Glutamatergic neuron (in vitro differentiated cells): ENCODE measurements around the gene ESYT2. TPM values are rescaled to one million over a fixed set of nuclear protein-coding genes. Genes with fewer than 3 reads are reported as not detected.
"Not testable (repeated sequence)": the region's sequence is repeated elsewhere in the genome, so short reads cannot be mapped to it uniquely, and the experiment has no call there.

Experiments
- DNase-seq: peaks from one replicate; pipeline ENCODE4 v3.0.0; 2022
- H3K27ac Mint-ChIP-seq: one replicate; pipeline ENCODE4 v1.8.0; 2020; ENCODE audit warnings: mild to moderate bottlenecking, mixed read lengths, inconsistent platforms; ENCODE audit not compliant: unreplicated experiment
- H3K27me3 Mint-ChIP-seq: one replicate; pipeline ENCODE4 v1.8.0; 2020; ENCODE audit warnings: mild to moderate bottlenecking, moderate library complexity, mixed read lengths, inconsistent platforms; ENCODE audit not compliant: unreplicated experiment
- H3K36me3 Mint-ChIP-seq: one replicate; pipeline ENCODE4 v1.8.0; 2020; ENCODE audit warnings: mild to moderate bottlenecking, mixed read lengths, inconsistent platforms; ENCODE audit not compliant: unreplicated experiment
- H3K4me1 Mint-ChIP-seq: one replicate; pipeline ENCODE4 v1.8.0; 2020; ENCODE audit warnings: mild to moderate bottlenecking, low read depth, mixed read lengths, inconsistent platforms; ENCODE audit not compliant: unreplicated experiment
- H3K4me3 Mint-ChIP-seq: one replicate; pipeline ENCODE4 v1.8.0; 2020; ENCODE audit warnings: mild to moderate bottlenecking, mixed read lengths, inconsistent platforms; ENCODE audit not compliant: unreplicated experiment
- H3K9me3 Mint-ChIP-seq: one replicate; pipeline ENCODE4 v1.8.0; 2020; ENCODE audit warnings: mild to moderate bottlenecking, moderate library complexity, mixed read lengths, inconsistent platforms; ENCODE audit not compliant: unreplicated experiment
- CTCF ChIP-seq: fragments of 200-600 bp; sonication (generic); IDR thresholded peaks from one replicate; pipeline ENCODE4 v1.5.0; 2021; ENCODE audit not compliant: partially characterized antibody, unreplicated experiment
- total RNA-seq: library from RNA; stranded (reverse); fragmentation: NEBNext Ultra II Directional; extraction: Animal tissue kit (Norgen Biotek cat#: 25700); gene quantifications from one replicate; pipeline ENCODE4 v1.2.1, GENCODE V29; 2021; ENCODE audit not compliant: unreplicated experiment

ESYT2 gene
- total RNA-seq, 1 donor from 2014 or later = 41.9 TPM

GRCh38 chr7:158706273-158706704, 123.0 kb downstream of the ESYT2 start:
- Mint-ChIP-seq H3K4me1 (peaks cover 19% of the 10 kb centered on the region), H3K4me3 (peak overlapping the region; percentile 39), H3K9me3 (peaks cover 11% of the 10 kb centered on the region), H3K36me3 (peaks cover 7% of the 10 kb centered on the region), H3K27me3 (peaks cover 12% of the 10 kb centered on the region), H3K27ac (peak overlapping the region; percentile 50)
- DNase-seq = no peak
- no peak for TF ChIP-seq CTCF

DNA sequence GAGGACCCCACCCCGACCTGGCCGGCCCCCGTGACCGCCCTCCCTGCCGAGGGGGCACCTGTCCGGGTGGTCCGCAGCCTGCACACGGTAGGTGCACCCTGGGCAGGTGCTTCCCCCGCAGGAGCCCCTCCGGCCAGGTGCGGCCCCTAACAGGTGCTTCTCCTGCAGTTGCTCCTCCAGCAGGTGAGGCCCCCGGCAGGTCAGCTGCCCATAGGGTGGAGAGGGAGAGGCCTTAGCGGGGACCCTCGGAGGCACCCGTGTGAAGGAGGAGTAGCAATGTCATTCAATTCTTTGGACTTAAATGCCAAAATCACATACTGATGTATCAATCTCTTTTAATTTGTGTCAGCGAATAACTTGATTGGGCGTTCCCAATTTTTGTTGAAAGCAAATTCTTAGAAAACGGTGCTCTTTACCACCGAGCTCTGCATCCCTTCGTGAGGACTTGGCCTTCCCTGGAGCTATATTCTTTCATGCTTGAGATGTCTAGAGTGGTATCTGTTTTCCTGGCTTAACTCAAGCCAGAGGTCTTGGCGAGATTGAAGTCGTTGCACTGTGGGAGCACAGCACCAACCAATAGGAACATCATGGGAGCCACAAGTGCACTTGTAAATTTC, 124.0 kb downstream of the ESYT2 start:
- Mint-ChIP-seq H3K27ac (peak overlapping the region; percentile 37), H3K9me3 (peaks cover 14% of the 10 kb centered on the region), H3K4me1 (peaks cover 24% of the 10 kb centered on the region), H3K36me3 (peaks cover 10% of the 10 kb centered on the region), H3K4me3 (peak overlapping the region; percentile 85), H3K27me3 (peaks cover 11% of the 10 kb centered on the region)
- no peak for DNase-seq
- TF ChIP-seq CTCF = peak; percentile 4

DNA sequence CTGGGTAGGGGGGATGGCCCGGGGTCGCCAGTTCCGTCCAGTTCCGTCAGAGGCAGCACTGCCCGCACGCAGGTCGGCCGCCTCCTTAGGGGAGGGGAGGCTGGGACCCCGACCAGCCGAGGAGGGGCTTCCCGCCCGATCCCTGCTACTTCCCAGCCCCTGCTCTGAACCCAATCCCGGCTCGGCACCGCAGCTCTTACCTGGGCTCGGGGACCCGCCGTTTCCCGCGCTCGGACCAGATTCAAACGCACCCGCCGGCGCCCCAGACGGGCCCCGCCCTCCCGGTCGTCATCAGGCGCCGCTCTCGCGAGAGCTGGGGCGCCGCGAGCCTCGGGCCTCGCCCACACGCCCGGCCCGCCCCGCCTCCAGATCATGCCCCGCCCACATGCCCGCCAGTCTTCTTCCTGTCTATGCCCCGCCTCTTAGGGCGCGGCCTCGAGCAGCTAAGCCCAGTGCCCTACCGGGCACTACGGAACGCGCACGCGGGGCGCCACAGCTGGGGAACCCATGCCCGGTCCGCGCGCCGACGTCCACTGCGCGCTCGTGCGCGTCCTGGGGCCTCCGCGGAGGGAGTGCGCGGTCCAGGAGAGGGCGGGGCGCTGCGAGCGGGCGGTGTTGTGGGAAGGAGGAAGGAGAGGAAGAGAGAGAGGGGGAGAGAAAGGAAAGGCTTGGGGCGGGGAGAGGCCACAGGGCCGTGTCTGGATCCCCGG, 124.6 kb downstream of the ESYT2 start, which contains the start of gene NCAPG2:
Gene NCAPG2 (minus strand): TSS at position 281 of the 710 bp plus-strand sequence. CDS start 2,905 bp downstream, outside the sequence.
- H3K27ac Mint-ChIP-seq = peak within 1 kb of the TSS; percentile 37
- H3K9me3 Mint-ChIP-seq = peaks cover 14% of the 10 kb centered on the region
- peak; percentile 34 for TF ChIP-seq CTCF
- H3K36me3 Mint-ChIP-seq = peaks cover 10% of the 10 kb centered on the region
- peaks cover 24% of the 10 kb centered on the region for H3K4me1 Mint-ChIP-seq
- peaks cover 11% of the 10 kb centered on the region for H3K27me3 Mint-ChIP-seq
- DNase-seq = peak; percentile 99
- peak within 1 kb of the TSS; percentile 85 for H3K4me3 Mint-ChIP-seq

DNA sequence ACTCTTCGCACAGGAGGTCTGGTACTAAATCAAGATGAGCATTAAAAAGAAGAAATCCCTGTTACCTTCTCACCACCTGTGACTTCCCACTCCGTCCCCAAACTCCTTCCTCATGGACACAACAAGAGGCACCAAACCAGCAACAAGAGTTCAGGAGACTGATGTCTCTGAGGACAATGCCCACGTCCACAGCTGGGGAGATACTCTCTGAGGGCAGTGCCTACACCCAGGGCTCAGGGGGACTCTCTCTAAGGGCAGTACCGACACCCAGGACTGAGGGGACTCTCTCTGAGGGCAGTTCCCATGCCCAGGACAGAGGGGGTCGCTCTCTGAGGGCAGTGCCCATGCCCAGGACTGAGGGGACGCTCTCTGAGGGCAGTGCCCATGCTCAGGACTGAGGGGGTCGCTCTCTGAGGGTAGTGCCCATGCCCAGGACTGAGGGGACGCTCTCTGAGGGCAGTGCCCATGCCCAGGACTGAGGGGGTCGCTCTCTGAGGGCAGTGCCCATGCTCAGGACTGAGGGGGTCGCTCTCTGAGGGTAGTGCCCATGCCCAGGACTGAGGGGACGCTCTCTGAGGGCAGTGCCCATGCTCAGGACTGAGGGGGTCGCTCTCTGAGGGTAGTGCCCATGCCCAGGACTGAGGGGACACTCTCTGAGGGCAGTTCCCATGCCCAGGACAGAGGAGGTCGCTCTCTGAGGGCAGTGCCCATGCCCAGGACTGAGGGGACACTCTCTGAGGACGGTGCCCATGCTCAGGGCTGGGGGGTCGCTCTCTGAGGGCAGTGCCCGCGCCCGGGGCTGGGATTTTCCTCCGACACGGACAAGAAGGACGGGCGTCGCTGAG, 125.4 kb downstream of the ESYT2 start:
- H3K27ac Mint-ChIP-seq, DNase-seq: not testable (repeated sequence)
- Mint-ChIP-seq H3K4me3 (peak overlapping the region; percentile 85), H3K9me3 (peaks cover 14% of the 10 kb centered on the region), H3K36me3 (peaks cover 10% of the 10 kb centered on the region), H3K27me3 (peaks cover 11% of the 10 kb centered on the region), H3K4me1 (peaks cover 24% of the 10 kb centered on the region)

- H3K9me3 Mint-ChIP-seq = peaks cover 13% of the 10 kb centered on the region
- peaks cover 8% of the 10 kb centered on the region for H3K36me3 Mint-ChIP-seq
- H3K27me3 Mint-ChIP-seq = peaks cover 11% of the 10 kb centered on the region
- no peak for DNase-seq
- no peak for TF ChIP-seq CTCF
- peak overlapping the region; percentile 31 for H3K4me3 Mint-ChIP-seq
- peaks cover 24% of the 10 kb centered on the region for H3K4me1 Mint-ChIP-seq
- no peak overlapping the region for H3K27ac Mint-ChIP-seq
These were observed 126.4 kb downstream of the ESYT2 start for GRCh38 chr7:158702944-158703343.
